Uterus (tissue), 4 donors: ENCODE measurements around the gene NOC3L. TPM values are rescaled to one million over a fixed set of nuclear protein-coding genes. Genes with fewer than 3 reads are reported as not detected.

ENCODE experiments used
- DNase-seq, 2 donors: peaks; one replicate each; pipeline ENCODE4 v3.0.0-alpha.2; 2019 to 2020
- H3K27ac ChIP-seq, 2 donors: fragments of 200-600 bp; sonication (generic); 1 replicate in 1 of 2; 2 replicates in 1 of 2; pipeline ENCODE4 v1.5.1; 2016 to 2018
- H3K27me3 ChIP-seq, 2 donors: fragments of 200-600 bp; sonication (generic); one replicate each; pipeline ENCODE4 v1.5.1; 2018 to 2019; ENCODE audit warnings: control low read depth in 1 of 2
- H3K36me3 ChIP-seq, 2 donors: fragments of 200-600 bp; sonication (generic); one replicate each; pipeline ENCODE4 v1.5.1; 2019; ENCODE audit warnings: control low read depth in 1 of 2
- H3K4me1 ChIP-seq, 2 donors: fragments of 200-600 bp; sonication (generic); one replicate each; pipeline ENCODE4 v1.5.1; 2018 to 2019; ENCODE audit warnings: control low read depth in 1 of 2
- H3K4me3 ChIP-seq, 2 donors: fragments of 200-600 bp; sonication (generic); 1 replicate in 1 of 2; 2 replicates in 1 of 2; pipeline ENCODE4 v1.5.1; 2018 to 2019; ENCODE audit warnings: mild to moderate bottlenecking in 1 of 2
- H3K9me3 ChIP-seq, 2 donors: fragments of 200-600 bp; sonication (generic); one replicate each; pipeline ENCODE4 v1.5.1; 2019; ENCODE audit warnings: control low read depth in 1 of 2
- CTCF ChIP-seq, 4 experiments: fragments of 200-600 bp in 2 of 4; fragments of 450-650 bp in 2 of 4; sonication (generic) in 2 of 4; IDR thresholded peaks; one replicate each; pipeline ENCODE4 v1.5.1; 2016 to 2019; ENCODE audit warnings: antibody characterized with exemption in 4 of 4, mild to moderate bottlenecking in 2 of 4, moderate library complexity in 1 of 4
- POLR2A ChIP-seq, 2 donors: fragments of 450-650 bp; IDR thresholded peaks; one replicate each; pipeline ENCODE4 v1.6.1; 2016; ENCODE audit warnings: antibody characterized with exemption in 2 of 2, mild to moderate bottlenecking in 1 of 2, moderate library complexity in 1 of 2
- intact Hi-C: fragments of 100-400 bp; cut with DNase I; formaldehyde crosslinking; loops from one replicate; pipeline ENCODE4 v1.15.1; 2023; ENCODE audit warnings: low total_unique reads
- total RNA-seq, 4 donors: library from RNA; depleted of rRNA in 3 of 4; stranded (reverse); fragments of >200 nt in 3 of 4; gene quantifications; one replicate each; pipeline versions ENCODE4 v1.1.0 to v1.2.4, GENCODE V29; 2014 to 2023
- donor health status: DM: yes; HTN: yes; CAD: no.

Gene NOC3L
- total RNA-seq, 4 donors from 2014 or later: 6.2 to 48.7 (median 16.7) TPM

DNA sequence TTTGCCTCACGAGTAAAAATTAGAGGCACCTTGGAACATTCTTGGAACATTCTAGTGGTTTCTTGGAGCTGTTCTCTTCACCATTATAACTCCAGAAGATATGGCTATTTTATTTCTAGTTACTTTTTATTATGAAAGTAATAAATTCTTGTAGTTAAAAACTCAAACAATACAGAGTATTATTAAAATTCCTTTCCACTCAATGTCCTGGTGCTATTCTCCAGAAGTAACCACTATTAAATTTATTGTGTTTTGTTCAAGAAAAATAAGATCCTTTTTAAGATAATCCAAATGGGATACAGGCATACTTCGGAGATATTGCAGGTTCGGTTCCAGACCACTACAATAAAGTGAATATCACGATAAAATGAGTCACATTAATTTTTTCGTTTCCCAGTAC lies 68.6 kb downstream of the NOC3L start:
- Histone ChIP-seq H3K27ac (peak overlapping the region; percentile 10 to 69), H3K36me3 (no peaks in the 10 kb centered on the region), H3K4me3 (no peak overlapping the region), H3K4me1 (peaks cover 3 to 8% of the 10 kb centered on the region in 2 donors), H3K9me3 (no peaks in the 10 kb centered on the region), H3K27me3 (no peaks in the 10 kb centered on the region)
- DNase-seq: no peak
- intact Hi-C loops: no loop called here
- TF ChIP-seq CTCF (IDR thresholded peaks at IDR 0.05): no peak

GRCh38 chr10:94293354-94293753 lies 69.4 kb downstream of the NOC3L start:
- no peaks in the 10 kb centered on the region for H3K9me3 ChIP-seq
- no peak overlapping the region for H3K4me3 ChIP-seq
- peak; percentile 38 to 54 for DNase-seq
- peaks cover 3 to 8% of the 10 kb centered on the region in 2 donors for H3K4me1 ChIP-seq
- intact Hi-C loops: no loop called here
- peak overlapping the region; percentile 37 to 69 for H3K27ac ChIP-seq
- H3K36me3 ChIP-seq: no peaks in the 10 kb centered on the region
- H3K27me3 ChIP-seq: no peaks in the 10 kb centered on the region
- TF ChIP-seq POLR2A (IDR thresholded peaks at IDR 0.05) (no peak), CTCF (IDR thresholded peaks at IDR 0.05) (no peak)

- H3K4me1 ChIP-seq: peaks cover 3 to 8% of the 10 kb centered on the region in 2 donors
- no peak overlapping the region for H3K4me3 ChIP-seq
- DNase-seq: peak; percentile 28 to 40
- no peak for TF ChIP-seq CTCF (IDR thresholded peaks at IDR 0.05)
- no peak for TF ChIP-seq POLR2A (IDR thresholded peaks at IDR 0.05)
- H3K36me3 ChIP-seq: no peaks in the 10 kb centered on the region
- intact Hi-C loops: no loop called here
- H3K9me3 ChIP-seq: no peaks in the 10 kb centered on the region
- no peaks in the 10 kb centered on the region for H3K27me3 ChIP-seq
- H3K27ac ChIP-seq: peak overlapping the region; percentile 26 to 37
Measured at GRCh38 chr10:94292434-94293090, 70.2 kb downstream of the NOC3L start.

- no peak for DNase-seq
- TF ChIP-seq POLR2A (IDR thresholded peaks at IDR 0.05): no peak
- no peak for TF ChIP-seq CTCF (IDR thresholded peaks at IDR 0.05)
- no peak overlapping the region for H3K27ac ChIP-seq
Measured at GRCh38 chr10:94288361-94289101, 74.2 kb downstream of the NOC3L start.

GRCh38 chr10:94287336-94287735 lies 75.4 kb downstream of the NOC3L start:
- H3K4me1 ChIP-seq: peaks cover 0 to 3% of the 10 kb centered on the region in 2 donors
- no peak for TF ChIP-seq CTCF (IDR thresholded peaks at IDR 0.05)
- TF ChIP-seq POLR2A (IDR thresholded peaks at IDR 0.05): no peak
- H3K27me3 ChIP-seq: no peaks in the 10 kb centered on the region
- peak overlapping the region in 1 of 2 donors; percentile 19 for H3K27ac ChIP-seq
- DNase-seq: no peak
- H3K9me3 ChIP-seq: no peaks in the 10 kb centered on the region
- intact Hi-C loops: no loop called here
- H3K36me3 ChIP-seq: no peaks in the 10 kb centered on the region
- no peak overlapping the region for H3K4me3 ChIP-seq

More at GRCh38 chr10:94288361-94289101, 74.2 kb downstream of the NOC3L start:
- H3K4me1 ChIP-seq: peaks cover 0 to 8% of the 10 kb centered on the region in 2 donors
- no peaks in the 10 kb centered on the region for H3K9me3 ChIP-seq
- no peaks in the 10 kb centered on the region for H3K27me3 ChIP-seq
- no peak overlapping the region for H3K4me3 ChIP-seq
- intact Hi-C loops: no loop called here
- H3K36me3 ChIP-seq: no peaks in the 10 kb centered on the region
